ENCODE measurements around the gene SLC2A4.

GRCh38 chr17:7293159-7293558 is 11.6 kb downstream of the SLC2A4 start:
- TF ChIP-seq CTCF (IDR thresholded peaks at IDR 0.05; ENCODE audit: insufficient read depth, low read length) (no peak), POLR2AphosphoS5 (IDR thresholded peaks at IDR 0.05; ENCODE audit: low read depth) (0 out of 2 replicates have a peak, but pooled peaks have one; percentile 49), GABPA (IDR thresholded peaks at IDR 0.05; ENCODE audit: low read depth) (no peak)

All from HL-60 (cell line).